ENCODE data around the gene TRIM41. TPM values are rescaled to one million over a fixed set of nuclear protein-coding genes. Genes with fewer than 3 reads are reported as not detected.

Gene TRIM41
- total RNA-seq, 1 experiment from 2014 or later: 28.7 TPM

DNA sequence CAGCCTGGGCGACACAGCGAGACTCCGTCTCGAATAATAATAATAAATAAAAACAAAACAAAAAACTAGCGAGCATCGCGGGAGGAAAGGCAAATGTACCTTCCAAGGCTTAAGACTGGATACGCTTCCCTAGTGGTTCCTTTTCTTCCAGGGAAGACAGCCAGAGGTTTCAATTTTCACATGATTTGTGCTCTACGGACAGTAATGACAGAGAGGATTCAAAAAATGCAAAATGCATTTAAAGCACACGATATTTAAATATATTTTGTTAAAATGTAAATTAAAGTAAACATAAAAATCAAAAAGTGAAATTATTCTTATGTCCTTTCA is 4.3 kb upstream of the TRIM41 start:
- Histone ChIP-seq H3K36me3 (ENCODE audit: control insufficient read depth, insufficient read depth, low read length) (no peaks in the 10 kb centered on the region), H3K4me3 (ENCODE audit: low read depth, low read length) (peak overlapping the region; percentile 40), H3K4me1 (0 out of 2 replicates have a peak, but pooled peaks cover 4% of the 10 kb centered on the region), H3K27me3 (replicated peaks; ENCODE audit: control insufficient read depth, insufficient read depth, low read length) (no peaks in the 10 kb centered on the region), H3K9me3 (no peaks in the 10 kb centered on the region)
- TF ChIP-seq, protein P1, sequence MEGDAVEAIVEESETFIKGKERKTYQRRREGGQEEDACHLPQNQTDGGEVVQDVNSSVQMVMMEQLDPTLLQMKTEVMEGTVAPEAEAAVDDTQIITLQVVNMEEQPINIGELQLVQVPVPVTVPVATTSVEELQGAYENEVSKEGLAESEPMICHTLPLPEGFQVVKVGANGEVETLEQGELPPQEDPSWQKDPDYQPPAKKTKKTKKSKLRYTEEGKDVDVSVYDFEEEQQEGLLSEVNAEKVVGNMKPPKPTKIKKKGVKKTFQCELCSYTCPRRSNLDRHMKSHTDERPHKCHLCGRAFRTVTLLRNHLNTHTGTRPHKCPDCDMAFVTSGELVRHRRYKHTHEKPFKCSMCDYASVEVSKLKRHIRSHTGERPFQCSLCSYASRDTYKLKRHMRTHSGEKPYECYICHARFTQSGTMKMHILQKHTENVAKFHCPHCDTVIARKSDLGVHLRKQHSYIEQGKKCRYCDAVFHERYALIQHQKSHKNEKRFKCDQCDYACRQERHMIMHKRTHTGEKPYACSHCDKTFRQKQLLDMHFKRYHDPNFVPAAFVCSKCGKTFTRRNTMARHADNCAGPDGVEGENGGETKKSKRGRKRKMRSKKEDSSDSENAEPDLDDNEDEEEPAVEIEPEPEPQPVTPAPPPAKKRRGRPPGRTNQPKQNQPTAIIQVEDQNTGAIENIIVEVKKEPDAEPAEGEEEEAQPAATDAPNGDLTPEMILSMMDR (IDR thresholded peaks at IDR 0.05; ENCODE audit: insufficient read depth in 1 of 2, low read depth in 1 of 2, low read length in 1 of 2, severe bottlenecking in 1 of 2, unreplicated experiment in 1 of 2): no peak
- no TSS peak for BruUV-seq (replicated peaks)
- DNase-seq: no peak
- H3K27me3 Mint-ChIP-seq (ENCODE audit: insufficient read depth, unreplicated experiment): peaks cover 8% of the 10 kb centered on the region
- peaks cover 56% of the 10 kb centered on the region for H3K36me3 Mint-ChIP-seq (ENCODE audit: insufficient read depth, unreplicated experiment)
- peaks cover 33% of the 10 kb centered on the region for H3K4me1 Mint-ChIP-seq (ENCODE audit: low read depth, unreplicated experiment)
- H3K27ac Mint-ChIP-seq (ENCODE audit: unreplicated experiment): peak overlapping the region; percentile 59
- ChIA-PET CTCF (no interaction called here), POLR2A (no interaction called here)
- H3K4me3 Mint-ChIP-seq (ENCODE audit: unreplicated experiment): peak overlapping the region; percentile 85
- intact Hi-C loops (cut with micrococcal nuclease; ENCODE audit: unreplicated experiment): loop anchor here (1.0 kb wide), 2 partner anchors 11 to 27 kb away; no protein-coding TSS in a partner anchor
- no peaks in the 10 kb centered on the region for H3K9me3 Mint-ChIP-seq (ENCODE audit: unreplicated experiment)

DNA sequence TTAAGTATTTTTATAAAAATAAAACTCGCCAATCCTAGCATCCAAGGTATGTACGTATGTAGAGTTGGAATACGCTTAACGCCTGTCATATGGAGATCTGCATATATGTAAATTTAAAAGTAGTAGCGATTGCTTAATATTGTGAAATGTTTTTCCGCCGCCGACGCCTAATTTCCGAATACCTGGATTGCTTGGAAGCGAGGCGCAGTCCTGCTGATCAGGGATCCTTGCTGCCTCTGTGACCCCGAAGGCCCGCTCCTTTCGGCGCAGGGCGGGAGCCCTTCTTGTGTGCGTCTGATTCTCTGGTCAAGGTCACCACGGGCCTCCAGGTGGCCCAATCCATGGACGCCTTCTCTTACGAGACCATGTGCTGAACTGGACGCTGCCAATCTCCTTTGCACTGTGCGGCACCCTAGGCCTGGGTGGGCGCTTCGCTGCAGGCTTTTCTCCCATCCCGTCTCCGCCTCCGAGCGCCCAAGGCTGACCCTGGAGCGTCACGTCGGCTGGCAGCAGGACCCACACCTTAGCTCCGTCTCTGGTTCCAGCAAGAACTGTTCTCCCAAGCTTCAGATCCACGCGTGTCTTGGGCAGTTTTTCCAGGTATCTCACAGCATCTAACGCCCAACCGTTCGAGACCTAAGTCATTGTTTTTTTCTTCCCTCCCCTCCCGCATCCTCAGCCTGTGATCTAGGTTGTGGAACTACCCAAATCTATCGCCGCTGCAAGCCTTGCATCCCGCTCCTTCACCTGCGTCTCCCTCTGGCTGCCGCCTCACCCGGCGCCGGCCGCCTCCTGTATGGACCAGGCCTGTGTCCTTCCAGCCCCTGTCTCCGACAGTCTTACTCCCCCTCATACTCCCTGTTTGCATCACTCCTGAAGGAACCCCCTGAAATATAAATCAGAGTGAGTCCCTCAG is 3.6 kb upstream of the TRIM41 start:
- POLR2A ChIA-PET: interaction anchor here (0.6 kb wide), 1 partner anchor 925 kb away, joined by 5 read pairs; no protein-coding TSS in a partner anchor
- Mint-ChIP-seq H3K27me3 (ENCODE audit: insufficient read depth, unreplicated experiment) (peaks cover 8% of the 10 kb centered on the region), H3K9me3 (ENCODE audit: unreplicated experiment) (no peaks in the 10 kb centered on the region), H3K4me1 (ENCODE audit: low read depth, unreplicated experiment) (peaks cover 40% of the 10 kb centered on the region), H3K36me3 (ENCODE audit: insufficient read depth, unreplicated experiment) (peaks cover 56% of the 10 kb centered on the region), H3K4me3 (ENCODE audit: unreplicated experiment) (peak overlapping the region; percentile 85), H3K27ac (ENCODE audit: unreplicated experiment) (peak overlapping the region; percentile 37)
- Histone ChIP-seq H3K27me3 (replicated peaks; ENCODE audit: control insufficient read depth, insufficient read depth, low read length) (no peaks in the 10 kb centered on the region), H3K36me3 (ENCODE audit: control insufficient read depth, insufficient read depth, low read length) (no peaks in the 10 kb centered on the region), H3K4me3 (ENCODE audit: low read depth, low read length) (no peak overlapping the region), H3K9me3 (no peaks in the 10 kb centered on the region), H3K4me1 (0 out of 2 replicates have a peak, but pooled peaks cover 4% of the 10 kb centered on the region)
- BruUV-seq (replicated peaks): no TSS peak
- no peak for DNase-seq
- intact Hi-C loops (cut with micrococcal nuclease; ENCODE audit: unreplicated experiment): no loop called here
- TF ChIP-seq, protein P1 (IDR thresholded peaks at IDR 0.05; ENCODE audit: insufficient read depth in 1 of 2, low read depth in 1 of 2, low read length in 1 of 2, severe bottlenecking in 1 of 2, unreplicated experiment in 1 of 2): no peak
- CTCF ChIA-PET: no interaction called here

DNA sequence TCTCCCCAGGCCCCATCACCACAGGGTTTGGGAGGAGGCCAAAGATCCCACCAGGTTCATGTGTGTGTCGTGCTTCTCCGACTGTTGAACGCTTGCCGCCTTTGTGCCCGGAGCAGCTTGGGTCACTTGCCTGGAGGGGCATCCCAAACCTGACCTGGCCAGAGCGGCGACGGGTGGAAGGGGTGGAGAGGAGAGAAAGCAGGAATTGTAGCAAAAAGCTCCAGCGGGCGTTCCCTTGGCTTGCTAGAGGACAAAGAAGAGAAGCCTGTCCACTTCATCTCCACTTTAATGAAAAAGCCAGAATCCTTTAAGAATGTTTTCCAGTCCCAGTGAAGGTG is 2.9 kb upstream of the TRIM41 start:
- POLR2A ChIA-PET: interaction anchor here (0.6 kb wide), 1 partner anchor 925 kb away, joined by 5 read pairs; no protein-coding TSS in a partner anchor

More for the DNA sequence above, 2.9 kb upstream of the TRIM41 start:
- intact Hi-C loops (cut with micrococcal nuclease; ENCODE audit: unreplicated experiment): no loop called here
- BruUV-seq (replicated peaks): no TSS peak
- Histone ChIP-seq H3K4me1 (0 out of 2 replicates have a peak, but pooled peaks cover 4% of the 10 kb centered on the region), H3K9me3 (no peaks in the 10 kb centered on the region), H3K4me3 (ENCODE audit: low read depth, low read length) (no peak overlapping the region), H3K27me3 (replicated peaks; ENCODE audit: control insufficient read depth, insufficient read depth, low read length) (no peaks in the 10 kb centered on the region), H3K36me3 (ENCODE audit: control insufficient read depth, insufficient read depth, low read length) (no peaks in the 10 kb centered on the region)
- Mint-ChIP-seq H3K27ac (ENCODE audit: unreplicated experiment) (peak overlapping the region; percentile 37), H3K4me3 (ENCODE audit: unreplicated experiment) (peak overlapping the region; percentile 85), H3K4me1 (ENCODE audit: low read depth, unreplicated experiment) (peaks cover 44% of the 10 kb centered on the region), H3K36me3 (ENCODE audit: insufficient read depth, unreplicated experiment) (peaks cover 56% of the 10 kb centered on the region), H3K9me3 (ENCODE audit: unreplicated experiment) (no peaks in the 10 kb centered on the region), H3K27me3 (ENCODE audit: insufficient read depth, unreplicated experiment) (peaks cover 8% of the 10 kb centered on the region)
- TF ChIP-seq, protein P1 (IDR thresholded peaks at IDR 0.05; ENCODE audit: insufficient read depth in 1 of 2, low read depth in 1 of 2, low read length in 1 of 2, severe bottlenecking in 1 of 2, unreplicated experiment in 1 of 2): no peak
- CTCF ChIA-PET: no interaction called here
- no peak for DNase-seq
